CD4-positive, alpha-beta T cell treated with Interleukin-12 subunit alpha and Interleukin-12 subunit beta, for 1 hour (primary cell): ENCODE results near the gene VWF.

Source experiments
- DNase-seq: peaks from one replicate; pipeline ENCODE4 v3.0.0-alpha.2; 2020

VWF gene

GRCh38 chr12:6056406-6057240, 67.8 kb downstream of the VWF start:
- peak; percentile 26 for DNase-seq

GRCh38 chr12:6053541-6053940, 70.9 kb downstream of the VWF start:
- no peak for DNase-seq

- DNase-seq = no peak
Observed at GRCh38 chr12:6052940-6053329, 71.5 kb downstream of the VWF start.

GRCh38 chr12:6052206-6052939, 72.1 kb downstream of the VWF start:
- no peak for DNase-seq

GRCh38 chr12:6049992-6050391, 74.5 kb downstream of the VWF start:
- no peak for DNase-seq

- DNase-seq = no peak
Observed at GRCh38 chr12:6049587-6049986, 74.9 kb downstream of the VWF start.

GRCh38 chr12:6047249-6048237, 76.9 kb downstream of the VWF start:
- DNase-seq = no peak

- no peak for DNase-seq
Observed at GRCh38 chr12:6046511-6047180, 77.8 kb downstream of the VWF start.

- DNase-seq = no peak
Observed at GRCh38 chr12:6045438-6045837, 79.0 kb downstream of the VWF start.

GRCh38 chr12:6044082-6044481, 80.4 kb downstream of the VWF start:
- no peak for DNase-seq

GRCh38 chr12:6042446-6042845, 82.0 kb downstream of the VWF start:
- DNase-seq = no peak

GRCh38 chr12:6041891-6042290, 82.6 kb downstream of the VWF start:
- no peak for DNase-seq

- no peak for DNase-seq
Observed at GRCh38 chr12:6040815-6041214, 83.7 kb downstream of the VWF start.

- peak; percentile 65 for DNase-seq
Observed at GRCh38 chr12:6039894-6040601, 84.4 kb downstream of the VWF start.

GRCh38 chr12:6038160-6038559, 86.3 kb downstream of the VWF start:
- DNase-seq = peak; percentile 46

GRCh38 chr12:6037459-6037858, 87.0 kb downstream of the VWF start:
- no peak for DNase-seq

GRCh38 chr12:6036509-6036908, 88.0 kb downstream of the VWF start:
- DNase-seq = no peak

GRCh38 chr12:6034596-6034995, 89.9 kb downstream of the VWF start:
- no peak for DNase-seq

GRCh38 chr12:6033546-6033945, 90.9 kb downstream of the VWF start:
- no peak for DNase-seq

GRCh38 chr12:6032726-6033125, 91.7 kb downstream of the VWF start:
- no peak for DNase-seq

- DNase-seq = no peak
Observed at GRCh38 chr12:6031001-6031400, 93.5 kb downstream of the VWF start.

GRCh38 chr12:6030081-6030480, 94.4 kb downstream of the VWF start:
- DNase-seq = no peak
